Liver (tissue), 9 donors: Measurements from ENCODE around the gene WSCD2. TPM values are rescaled to one million over a fixed set of nuclear protein-coding genes. Genes with fewer than 3 reads are reported as not detected.
A peak's percentile ranks its signal among the peaks of the same experiment; 100 is the strongest.

Source experiments
- DNase-seq: peaks from one replicate; pipeline ENCODE4 v3.0.0-alpha.2; 2017; ENCODE audit warnings: low spot score
- H3K27ac ChIP-seq, 2 donors: one replicate each; pipeline ENCODE4 v1.7.0; 2013; ENCODE audit warnings: inconsistent platforms in 2 of 2, low read length in 2 of 2, control low read depth in 1 of 2, low read depth in 1 of 2, mild to moderate bottlenecking in 1 of 2
- H3K27me3 ChIP-seq, 4 donors: one replicate each; pipeline versions ENCODE4 v1.6.1 to v1.7.0; 2013; ENCODE audit warnings: low read length in 3 of 4, inconsistent platforms in 1 of 4, mild to moderate bottlenecking in 1 of 4, moderate library complexity in 1 of 4; ENCODE audit not compliant: control insufficient read depth in 4 of 4, insufficient read depth in 4 of 4
- H3K36me3 ChIP-seq, 4 donors: one replicate each; pipeline versions ENCODE4 v1.6.1 to v1.7.0; 2013; ENCODE audit warnings: low read length in 3 of 4, mild to moderate bottlenecking in 3 of 4, low read depth in 1 of 4, moderate library complexity in 1 of 4; ENCODE audit not compliant: control insufficient read depth in 4 of 4, insufficient read depth in 3 of 4
- H3K4me1 ChIP-seq, 4 donors: one replicate each; pipeline versions ENCODE4 v1.6.1 to v1.7.0; 2013; ENCODE audit warnings: low read length in 3 of 4, mild to moderate bottlenecking in 3 of 4, moderate library complexity in 1 of 4; ENCODE audit not compliant: control insufficient read depth in 4 of 4, insufficient read depth in 4 of 4
- H3K4me3 ChIP-seq, 3 donors: one replicate each; pipeline versions ENCODE4 v1.6.1 to v1.7.0; 2013; ENCODE audit warnings: low read length in 3 of 3, control low read depth in 1 of 3, low read depth in 1 of 3, mild to moderate bottlenecking in 1 of 3
- H3K9ac ChIP-seq, 2 donors: one replicate each; pipeline ENCODE4 v1.7.0; 2013; ENCODE audit warnings: low read length in 2 of 2, mild to moderate bottlenecking in 2 of 2, moderate library complexity in 2 of 2, control low read depth in 1 of 2, low read depth in 1 of 2
- H3K9me3 ChIP-seq, 4 donors: one replicate each; pipeline versions ENCODE4 v1.6.1 to v1.7.0; 2013; ENCODE audit warnings: low read length in 3 of 4; ENCODE audit not compliant: control insufficient read depth in 4 of 4
- ATF3 ChIP-seq: IDR thresholded peaks from 2 replicates; pipeline ENCODE4 v1.6.1; 2016; ENCODE audit warnings: antibody characterized with exemption
- CTCF ChIP-seq: fragments of 150-350 bp; IDR thresholded peaks from 2 replicates; pipeline ENCODE4 v1.5.1; 2017; ENCODE audit warnings: improper control_type of control experiment, low read depth, low read length; ENCODE audit not compliant: missing input control
- EGR1 ChIP-seq, 2 donors: IDR thresholded peaks; 2 replicates each; pipeline ENCODE4 v1.6.1; 2016 to 2018; ENCODE audit warnings: antibody characterized with exemption in 2 of 2, low read depth in 2 of 2
- FOXA1 ChIP-seq: IDR thresholded peaks from 2 replicates; pipeline ENCODE4 v1.6.1; 2016; ENCODE audit warnings: antibody characterized with exemption
- FOXA2 ChIP-seq: IDR thresholded peaks from 2 replicates; pipeline ENCODE4 v1.6.1; 2016; ENCODE audit warnings: antibody characterized with exemption
- GABPA ChIP-seq, 2 donors: IDR thresholded peaks in 1 of 2; conservative IDR thresholded peaks in 1 of 2; 2 replicates each; pipeline ENCODE4 v1.6.1; 2016; ENCODE audit warnings: antibody characterized with exemption in 2 of 2, mild to moderate bottlenecking in 1 of 2, moderate library complexity in 1 of 2
- HNF4A ChIP-seq, 2 donors: conservative IDR thresholded peaks; 2 replicates each; pipeline ENCODE4 v1.6.1; 2016; ENCODE audit warnings: antibody characterized with exemption in 2 of 2, mild to moderate bottlenecking in 2 of 2
- HNF4G ChIP-seq: IDR thresholded peaks from 2 replicates; pipeline ENCODE4 v1.6.1; 2016; ENCODE audit warnings: antibody characterized with exemption
- JUND ChIP-seq, 2 donors: IDR thresholded peaks; 2 replicates each; pipeline ENCODE4 v1.6.1; 2016; ENCODE audit warnings: antibody characterized with exemption in 2 of 2
- NR2F2 ChIP-seq: IDR thresholded peaks from 2 replicates; pipeline ENCODE4 v1.6.1; 2016; ENCODE audit warnings: antibody characterized with exemption
- RAD21 ChIP-seq, 2 donors: IDR thresholded peaks; 2 replicates each; pipeline ENCODE4 v1.6.1; 2016; ENCODE audit warnings: antibody characterized with exemption in 2 of 2, mild to moderate bottlenecking in 2 of 2
- RXRA ChIP-seq, 2 donors: IDR thresholded peaks; 2 replicates each; pipeline ENCODE4 v1.6.1; 2017 to 2018; ENCODE audit warnings: antibody characterized with exemption in 2 of 2, mild to moderate bottlenecking in 1 of 2
- SP1 ChIP-seq: IDR thresholded peaks from 2 replicates; pipeline ENCODE4 v1.6.1; 2018; ENCODE audit warnings: antibody characterized with exemption, mild to moderate bottlenecking
- TAF1 ChIP-seq: conservative IDR thresholded peaks from 2 replicates; pipeline ENCODE4 v1.6.1; 2016; ENCODE audit warnings: antibody characterized with exemption, mild to moderate bottlenecking
- YY1 ChIP-seq: IDR thresholded peaks from 2 replicates; pipeline ENCODE4 v1.6.1; 2016; ENCODE audit warnings: antibody characterized with exemption, mild to moderate bottlenecking
- ZBTB33 ChIP-seq: IDR thresholded peaks from 2 replicates; pipeline ENCODE4 v1.6.1; 2016; ENCODE audit warnings: antibody characterized with exemption
- WGBS: extraction: QIAGEN DNeasy Blood & Tissue Kit; methylation state at CpG from one replicate; pipeline ENCODE4 v1.1.7; 2013; 5-methylcytosine and 5-hydroxymethylcytosine counted together
- polyA plus RNA-seq, 2 donors: library from polyadenylated mRNA; stranded (reverse) in 1 of 2; unstranded in 1 of 2; fragments of 200-250 nt in 1 of 2; fragments of >200 nt in 1 of 2; fragmentation: Nextera tagmentation in 1 of 2; extraction: Ambion mirVana in 1 of 2; gene quantifications; one replicate each; pipeline versions ENCODE4 v1.2.1 to v1.2.3, GENCODE V29; 2013 to 2015
- total RNA-seq, 2 donors: library from RNA; depleted of rRNA; stranded (reverse); fragments of >200 nt; gene quantifications; one replicate each; pipeline ENCODE4 v1.2.3, GENCODE V29; 2014
- donor health status: healthy.
- donor health status: healthy.
- donor health status: healthy.
- donor health status: healthy.
- donor health status: healthy.

The WSCD2 gene
- total and polyA plus RNA-seq, 4 donors = under 0.01 to 0.09 (median 0.05) TPM; not detected in 1

- H3K27me3 ChIP-seq = peaks cover 0 to 2% (median 0%) of the 10 kb centered on the region in 4 donors
- no peak overlapping the region for H3K27ac ChIP-seq
- 91% methylated on average over 1 of the region's 1 CpG for WGBS
- no peak overlapping the region for H3K9ac ChIP-seq
- no peak for DNase-seq
- TF ChIP-seq JUND (IDR thresholded peaks at IDR 0.05) = no peak
- TF ChIP-seq HNF4A (conservative IDR thresholded peaks at IDR 0.05) = peak; percentile 22 to 34
- no peaks in the 10 kb centered on the region for H3K9me3 ChIP-seq
- H3K4me3 ChIP-seq = no peak overlapping the region
- no peaks in the 10 kb centered on the region for H3K36me3 ChIP-seq
- no peaks in the 10 kb centered on the region for H3K4me1 ChIP-seq
Measured at GRCh38 chr12:108185002-108185401, 55.9 kb downstream of the WSCD2 start.

- Histone ChIP-seq H3K9me3 (no peaks in the 10 kb centered on the region), H3K4me1 (no peaks in the 10 kb centered on the region), H3K27ac (no peak overlapping the region), H3K27me3 (no peaks in the 10 kb centered on the region), H3K36me3 (no peaks in the 10 kb centered on the region), H3K4me3 (no peak overlapping the region), H3K9ac (no peak overlapping the region)
- DNase-seq = no peak
- no peak for TF ChIP-seq JUND (IDR thresholded peaks at IDR 0.05)
- TF ChIP-seq RXRA (IDR thresholded peaks at IDR 0.05) = no peak
- TF ChIP-seq SP1 = no peak
- no peak for TF ChIP-seq NR2F2
- TF ChIP-seq TAF1 = no peak
- no peak for TF ChIP-seq CTCF
- TF ChIP-seq GABPA (IDR thresholded peaks at IDR 0.05 in 1 of 2, conservative IDR thresholded peaks at IDR 0.05 in 1 of 2) = no peak
- no peak for TF ChIP-seq ZBTB33
- no peak for TF ChIP-seq HNF4A (conservative IDR thresholded peaks at IDR 0.05)
- TF ChIP-seq RAD21 (IDR thresholded peaks at IDR 0.05) = no peak
- no peak for TF ChIP-seq HNF4G
- no peak for TF ChIP-seq FOXA1
- 82% methylated on average over 5 of the region's 5 CpGs for WGBS
Measured at GRCh38 chr12:108187831-108188230, 58.7 kb downstream of the WSCD2 start.

- WGBS = 42% methylated on average over 3 of the region's 3 CpGs
- Histone ChIP-seq H3K9ac (no peak overlapping the region), H3K4me3 (no peak overlapping the region), H3K4me1 (no peaks in the 10 kb centered on the region), H3K36me3 (no peaks in the 10 kb centered on the region), H3K9me3 (no peaks in the 10 kb centered on the region), H3K27me3 (no peaks in the 10 kb centered on the region), H3K27ac (no peak overlapping the region)
- no peak for DNase-seq
- no peak for TF ChIP-seq FOXA2
- no peak for TF ChIP-seq SP1
- no peak for TF ChIP-seq YY1
- no peak for TF ChIP-seq EGR1 (IDR thresholded peaks at IDR 0.05; ENCODE audit: low read depth in 2 of 2)
- no peak for TF ChIP-seq HNF4G
- no peak for TF ChIP-seq ZBTB33
- TF ChIP-seq ATF3 = no peak
- no peak for TF ChIP-seq CTCF
Measured at GRCh38 chr12:108190529-108190928, 61.4 kb downstream of the WSCD2 start.
